GM19023 (cell line): ENCODE data around the gene C19orf38.
"Not testable (repeated sequence)": the region's sequence is repeated elsewhere in the genome, so short reads cannot be mapped to it uniquely, and the experiment has no call there.

Experiments
- ATAC-seq: cut with Tn5 transposase; IDR thresholded peaks from one replicate; pipeline ENCODE4 v1.9.1; 2021; ENCODE audit warnings: mild to moderate bottlenecking, moderate library complexity; ENCODE audit not compliant: unreplicated experiment

C19orf38 gene

DNA sequence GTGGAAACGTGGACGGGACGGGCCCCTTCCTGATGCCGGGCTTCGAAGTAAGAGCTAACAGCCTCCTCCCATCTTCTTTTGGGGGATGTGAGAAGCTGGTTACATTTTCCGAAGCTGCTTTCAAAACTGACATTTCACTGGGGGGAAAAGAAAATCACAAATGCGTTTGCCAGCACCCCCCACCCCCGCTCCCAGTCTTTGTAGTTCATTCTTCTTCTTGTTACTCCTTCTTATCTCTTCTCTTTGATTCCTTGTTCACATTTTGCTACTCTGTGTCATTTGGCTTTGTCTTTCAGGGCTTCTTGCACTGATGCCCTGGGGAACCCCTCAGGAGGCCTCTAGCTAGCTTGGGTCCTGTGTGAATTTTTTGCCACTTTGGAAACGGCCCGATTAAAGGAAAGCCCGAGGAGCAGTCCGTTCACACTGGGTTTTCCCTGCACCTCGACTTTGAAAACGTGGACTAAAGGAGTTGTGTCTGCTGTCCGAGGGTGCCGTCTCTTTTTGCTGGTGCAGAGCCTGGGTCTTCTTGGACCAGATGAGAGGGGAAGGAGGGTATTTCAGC lies 24.4 kb downstream of the C19orf38 start:
- ATAC-seq = no peak

DNA sequence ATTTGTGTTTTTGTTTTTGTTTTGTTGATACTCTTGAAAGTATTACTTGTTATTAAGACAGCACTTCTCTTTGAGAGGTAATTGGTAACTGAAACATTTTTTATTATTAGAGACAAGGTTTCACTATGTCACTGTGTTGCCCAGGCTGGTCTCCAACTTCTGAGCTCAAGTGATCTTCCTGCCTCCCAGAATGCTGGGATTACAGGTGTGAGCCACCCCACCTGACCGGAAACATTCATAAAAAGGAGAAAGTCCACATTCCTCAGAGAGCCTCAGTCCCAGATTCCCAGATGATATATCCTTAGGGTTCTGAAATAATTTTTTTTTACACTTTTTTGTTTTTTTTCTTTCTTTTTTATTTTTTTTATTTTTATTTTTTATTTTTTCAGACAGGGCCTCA lies 25.8 kb downstream of the C19orf38 start:
- ATAC-seq = no peak

GRCh38 chr19:10876459-10877240 lies 28.4 kb downstream of the C19orf38 start:
- peak; percentile 69 for ATAC-seq

DNA sequence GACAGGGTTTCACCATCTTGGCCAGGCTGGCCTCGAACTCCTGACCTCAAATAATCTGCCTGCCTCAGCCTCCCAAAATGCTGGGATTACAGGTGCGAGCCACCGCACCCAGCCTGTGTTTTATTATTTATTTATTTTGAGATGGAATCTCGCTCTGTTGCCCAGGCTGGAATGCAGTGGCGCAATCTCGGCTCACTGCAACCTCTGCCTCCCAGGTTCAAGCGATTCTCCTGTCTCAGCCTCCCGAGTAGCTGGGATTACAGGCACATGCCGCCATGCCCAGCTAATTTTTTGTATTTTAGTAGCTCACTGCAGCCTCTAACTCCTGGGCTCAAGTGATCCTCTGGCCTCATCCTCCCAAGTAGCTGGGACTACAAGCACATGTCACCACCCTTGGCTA lies 29.4 kb downstream of the C19orf38 start:
- ATAC-seq = not testable (repeated sequence)

DNA sequence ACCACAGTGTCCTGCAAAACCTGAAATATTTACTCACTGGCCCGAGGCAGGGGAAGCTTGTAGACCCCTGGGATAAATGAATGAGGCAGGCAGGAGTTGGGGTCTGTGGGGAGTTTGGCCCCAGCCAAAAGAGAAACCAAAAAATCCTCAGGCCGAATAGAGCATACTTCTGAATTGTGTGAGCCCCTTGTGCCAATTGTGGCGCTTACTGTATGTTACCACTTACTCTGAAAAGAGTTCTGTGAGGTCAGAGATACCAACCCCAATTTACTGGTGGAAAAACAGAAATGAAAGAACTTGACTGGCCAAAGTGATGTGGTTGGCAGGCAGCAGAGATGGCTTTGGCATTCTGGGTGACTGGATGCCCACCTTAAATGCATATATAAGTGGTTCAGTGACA lies 30.0 kb downstream of the C19orf38 start:
- no peak for ATAC-seq

GRCh38 chr19:10881403-10882107 lies 33.3 kb downstream of the C19orf38 start:
- ATAC-seq = no peak

DNA sequence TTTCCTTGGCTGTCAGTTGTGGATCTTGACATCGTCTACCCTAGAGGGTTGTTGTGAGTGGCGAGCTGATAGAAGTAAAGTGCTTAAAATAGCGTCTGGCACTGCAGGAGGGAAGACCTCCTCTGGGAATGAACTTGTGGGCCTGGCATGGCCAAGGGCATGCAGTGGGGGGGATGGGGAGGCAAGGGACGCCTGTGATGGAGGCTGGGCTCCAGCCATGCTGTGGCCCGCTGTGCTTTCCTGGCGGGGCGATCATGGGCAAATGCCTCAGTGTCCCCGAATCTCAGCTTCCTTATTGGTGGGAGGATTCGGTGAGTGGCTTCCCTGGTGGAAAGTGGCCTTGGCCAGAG lies 33.9 kb downstream of the C19orf38 start:
- ATAC-seq = no peak

GRCh38 chr19:10884274-10884673 lies 36.1 kb downstream of the C19orf38 start:
- no peak for ATAC-seq

- ATAC-seq = no peak
Measured at GRCh38 chr19:10885201-10886169, 37.3 kb downstream of the C19orf38 start.

DNA sequence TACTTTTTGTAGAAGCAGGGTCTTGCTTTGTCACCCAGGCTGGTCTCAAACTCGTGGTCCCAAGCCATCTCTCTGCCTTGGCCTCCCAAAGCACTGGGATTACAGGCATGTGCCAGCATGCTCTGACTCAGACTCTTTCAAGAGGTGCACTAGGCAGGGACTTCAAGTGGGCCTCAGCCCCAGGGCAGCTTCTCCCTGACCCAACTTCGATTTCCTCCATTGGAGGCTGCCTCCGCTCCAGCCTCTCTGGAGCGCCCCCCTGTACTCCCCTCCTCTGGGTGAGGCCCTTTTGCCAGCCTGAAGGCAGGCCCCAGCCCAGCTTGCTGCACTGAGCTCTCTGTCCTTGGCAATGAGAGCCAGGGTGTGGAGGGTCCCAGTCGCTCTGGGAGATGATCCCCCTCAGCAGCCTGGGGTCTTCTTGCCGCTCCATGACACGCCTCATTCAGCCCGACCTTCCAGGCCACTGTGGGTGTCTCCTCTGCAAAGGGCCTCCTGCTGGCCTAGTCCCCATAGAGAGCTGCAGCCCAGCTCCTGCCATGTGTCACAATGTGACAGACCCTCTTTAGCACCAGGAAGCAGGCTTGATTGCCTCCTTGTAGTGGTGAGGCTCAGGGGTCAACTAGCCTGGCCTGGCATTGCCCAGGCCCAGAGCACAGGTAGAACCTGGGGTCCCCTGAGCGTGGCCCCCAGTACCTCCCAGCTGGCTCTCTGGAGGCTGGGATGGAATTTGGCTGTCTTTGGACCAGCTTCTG lies 39.6 kb downstream of the C19orf38 start:
- no peak for ATAC-seq

DNA sequence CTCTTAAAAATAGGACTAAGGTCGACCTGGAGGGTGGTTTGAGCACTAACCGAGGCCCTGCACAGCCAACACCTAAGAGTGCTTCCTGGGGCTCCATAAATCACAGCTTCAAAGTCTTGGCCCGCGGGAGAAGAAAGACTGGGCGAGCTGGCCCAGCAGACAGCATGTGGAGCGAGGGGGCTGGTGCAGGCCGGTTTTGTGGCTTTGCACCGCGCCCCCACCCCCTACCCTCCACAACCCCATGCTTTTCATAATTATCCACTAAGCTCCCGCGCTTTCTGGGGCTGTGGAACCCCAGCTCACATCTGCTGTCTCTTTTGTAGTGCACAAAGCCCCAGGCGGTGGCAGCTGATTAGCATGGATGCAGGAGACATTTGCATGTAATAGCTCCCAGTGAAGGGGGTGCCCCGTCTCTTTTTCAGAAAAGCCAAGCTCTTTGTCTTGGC lies 40.2 kb downstream of the C19orf38 start:
- no peak for ATAC-seq

DNA sequence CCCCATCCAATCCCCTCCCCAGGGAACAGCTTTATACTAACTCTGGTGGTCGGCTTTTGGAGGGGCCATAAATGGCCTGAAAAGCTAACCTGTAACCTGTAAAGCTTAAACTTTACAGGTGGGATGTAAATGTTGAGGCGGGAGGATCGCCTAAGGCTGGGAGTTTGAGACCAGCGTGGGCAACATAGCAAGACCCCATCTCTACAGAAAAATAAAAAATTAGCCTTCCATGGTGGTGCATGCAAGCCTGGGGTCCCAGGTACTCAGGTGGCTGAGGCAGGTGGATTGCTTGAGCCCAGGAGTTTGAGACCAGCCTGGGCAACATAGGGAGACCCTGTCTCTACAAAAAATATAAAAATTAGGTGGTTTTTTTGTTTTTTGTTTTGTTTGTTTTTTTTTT lies 41.7 kb downstream of the C19orf38 start:
- ATAC-seq = no peak

- ATAC-seq = no peak
Measured at GRCh38 chr19:10891405-10892086, 43.3 kb downstream of the C19orf38 start.

DNA sequence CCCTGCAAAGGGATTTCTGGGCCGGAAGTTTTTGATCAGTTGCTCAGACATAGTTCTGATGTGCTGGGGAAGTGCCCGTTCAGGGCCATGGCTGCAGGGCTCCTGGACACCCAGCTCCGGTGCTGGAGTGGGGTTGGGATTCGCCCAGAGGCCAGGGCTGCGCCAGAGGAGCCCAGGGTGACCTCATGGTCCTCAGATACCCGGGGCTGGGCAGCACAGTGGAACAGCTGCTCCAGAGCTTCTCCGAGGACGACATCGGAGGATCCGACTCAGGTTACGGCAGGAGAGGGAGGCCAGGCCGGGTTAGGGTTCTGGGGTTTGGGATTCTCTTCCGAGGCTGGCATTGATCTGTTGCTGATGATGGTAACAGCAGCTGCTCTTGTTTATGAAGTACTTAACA lies 44.0 kb downstream of the C19orf38 start:
- no peak for ATAC-seq

- no peak for ATAC-seq
Measured at GRCh38 chr19:10894911-10895213, 46.6 kb downstream of the C19orf38 start.

DNA sequence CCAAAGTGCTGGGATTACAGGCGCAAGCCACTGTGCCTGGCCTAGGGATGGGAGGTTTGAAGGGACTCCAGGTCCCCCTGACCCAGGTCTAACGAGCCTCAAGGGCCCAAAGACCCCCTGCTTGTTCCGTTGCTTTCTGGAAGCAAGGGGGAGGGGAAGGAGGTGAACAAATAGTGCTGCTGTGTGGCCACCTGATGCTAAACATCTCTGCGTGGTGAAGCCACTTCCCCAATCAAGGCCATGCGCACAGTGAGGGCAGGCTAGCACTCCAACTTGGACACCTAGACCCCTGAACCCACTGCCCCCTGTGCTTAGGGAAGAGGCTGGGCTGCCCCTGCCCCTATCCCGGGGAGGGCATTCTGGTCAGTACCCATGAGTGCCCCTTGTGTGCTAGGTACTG lies 47.1 kb downstream of the C19orf38 start:
- ATAC-seq = no peak

DNA sequence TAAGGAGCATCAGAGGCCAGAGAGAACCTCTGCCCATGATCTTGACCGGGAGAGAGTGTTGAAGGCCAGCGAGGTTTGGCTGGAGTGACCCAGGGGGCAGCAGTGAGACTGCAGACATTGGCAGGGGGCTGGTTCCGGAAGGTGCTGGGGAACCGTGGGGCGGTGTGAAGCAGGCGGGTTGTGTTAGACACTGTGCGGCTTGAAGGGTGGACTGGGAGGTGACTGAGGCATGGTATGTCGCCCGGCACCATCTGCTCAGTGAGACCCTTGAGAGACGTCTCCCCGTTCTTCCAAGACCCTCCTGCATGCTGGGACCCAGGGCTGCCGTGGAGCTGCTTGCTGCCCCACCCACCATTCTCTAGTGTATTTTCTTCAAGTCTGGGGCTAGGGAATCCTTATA lies 47.7 kb downstream of the C19orf38 start:
- no peak for ATAC-seq

GRCh38 chr19:10896851-10897526 lies 48.8 kb downstream of the C19orf38 start:
- ATAC-seq = no peak

DNA sequence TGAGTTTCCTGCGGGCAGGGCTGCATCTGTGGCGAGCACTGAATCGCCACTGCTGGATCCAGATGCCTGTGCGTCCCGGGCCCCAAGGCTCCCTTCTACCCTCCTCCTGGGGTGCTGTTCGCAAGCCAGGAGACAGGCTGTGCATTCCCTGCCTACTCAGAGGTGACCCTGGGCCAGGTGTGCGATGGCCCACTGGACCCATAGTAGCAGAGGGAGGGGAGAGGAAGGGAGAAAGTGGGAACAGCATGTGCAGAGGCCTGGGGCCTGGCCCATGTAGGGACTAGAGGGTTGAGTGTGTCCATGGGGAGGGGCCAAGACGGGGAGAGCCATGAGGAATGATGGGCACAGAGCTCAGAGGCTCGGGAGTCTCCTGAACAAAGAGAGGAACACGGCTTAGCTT lies 50.4 kb downstream of the C19orf38 start:
- ATAC-seq = no peak
